GM23338 (cell line): ENCODE results near the gene GREB1L. TPM values are rescaled to one million over a fixed set of nuclear protein-coding genes. Genes with fewer than 3 reads are reported as not detected.

ENCODE experiments used
- ATAC-seq: fragments of 200-7000 bp; cut with Tn5 transposase; 3 replicates; pipeline ENCODE4 v1.9.1; 2020
- DNase-seq: peaks from one replicate; pipeline ENCODE4 v3.0.0-alpha.2; 2015; ENCODE audit warnings: low spot score
- H2AFZ ChIP-seq: fragments of 200-600 bp; sonication (generic); 2 replicates; pipeline ENCODE4 v1.8.0; 2016; ENCODE audit warnings: antibody characterized with exemption, mild to moderate bottlenecking, moderate library complexity
- H3F3A ChIP-seq: fragments of 200-600 bp; sonication (generic); replicated peaks from 2 replicates; pipeline ENCODE4 v1.8.0; 2017; ENCODE audit warnings: antibody characterized with exemption, mixed run types, low read depth
- H3K27ac ChIP-seq: fragments of 200-600 bp; sonication (generic); 2 replicates; pipeline ENCODE4 v1.6.1; 2016; ENCODE audit warnings: low read depth
- H3K27me3 ChIP-seq: fragments of 200-600 bp; sonication (generic); 2 replicates; pipeline ENCODE4 v1.8.0; 2016; ENCODE audit warnings: mild to moderate bottlenecking, mixed run types, moderate library complexity; ENCODE audit not compliant: insufficient read depth
- H3K36me3 ChIP-seq: fragments of 200-600 bp; sonication (generic); 2 replicates; pipeline ENCODE4 v1.8.0; 2016; ENCODE audit warnings: mild to moderate bottlenecking; ENCODE audit not compliant: insufficient read depth
- H3K4me1 ChIP-seq: fragments of 200-600 bp; sonication (generic); 2 replicates; pipeline ENCODE4 v1.8.0; 2016; ENCODE audit warnings: mild to moderate bottlenecking, moderate library complexity; ENCODE audit not compliant: insufficient read depth
- H3K4me2 ChIP-seq: fragments of 200-600 bp; sonication (generic); 2 replicates; pipeline ENCODE4 v1.7.1; 2017; ENCODE audit warnings: mixed run types
- H3K4me3 ChIP-seq: fragments of 200-600 bp; sonication (generic); 2 replicates; pipeline ENCODE4 v1.6.1; 2016; ENCODE audit warnings: mixed run types
- H3K79me2 ChIP-seq: fragments of 200-600 bp; sonication (generic); replicated peaks from 2 replicates; pipeline ENCODE4 v1.8.0; 2017; ENCODE audit warnings: mild to moderate bottlenecking; ENCODE audit not compliant: insufficient read depth
- H3K9me2 ChIP-seq: fragments of 200-600 bp; sonication (generic); 2 replicates; pipeline ENCODE4 v1.8.0; 2017; ENCODE audit not compliant: insufficient read depth
- H4K20me1 ChIP-seq: fragments of 200-600 bp; sonication (generic); replicated peaks from 2 replicates; pipeline ENCODE4 v1.8.0; 2017; ENCODE audit warnings: mild to moderate bottlenecking; ENCODE audit not compliant: insufficient read depth
- H3K27ac Mint-ChIP-seq: 2 replicates; pipeline ENCODE4 v1.8.0; 2020; ENCODE audit warnings: inconsistent platforms, mild to moderate bottlenecking, moderate library complexity, mixed read lengths
- H3K27me3 Mint-ChIP-seq: 3 replicates; pipeline ENCODE4 v1.8.0; 2022; ENCODE audit warnings: low read depth, mild to moderate bottlenecking, moderate library complexity, mixed read lengths, inconsistent platforms; ENCODE audit not compliant: insufficient read depth, poor library complexity
- H3K36me3 Mint-ChIP-seq: 3 replicates; pipeline ENCODE4 v1.8.0; 2021; ENCODE audit warnings: low read depth, mild to moderate bottlenecking, inconsistent platforms, moderate library complexity, mixed read lengths
- H3K4me1 Mint-ChIP-seq: 3 replicates; pipeline ENCODE4 v1.8.0; 2020; ENCODE audit warnings: mild to moderate bottlenecking, inconsistent platforms, mixed read lengths
- H3K4me3 Mint-ChIP-seq: 3 replicates; pipeline ENCODE4 v1.8.0; 2021; ENCODE audit warnings: moderate library complexity, mild to moderate bottlenecking, inconsistent platforms, mixed read lengths
- H3K9me3 Mint-ChIP-seq: 3 replicates; pipeline ENCODE4 v1.8.0; 2020; ENCODE audit warnings: moderate library complexity, mild to moderate bottlenecking, inconsistent platforms, mixed read lengths
- CREB1 ChIP-seq: fragments of 250-450 bp; sonication (Bioruptor Pico); IDR thresholded peaks from 2 replicates; pipeline ENCODE4 v1.5.0; 2020; ENCODE audit warnings: low read depth, mild to moderate bottlenecking, moderate library complexity
- CTCF ChIP-seq, 2 experiments: fragments of 200-600 bp in 1 of 2; sonication (generic) in 1 of 2; conservative IDR thresholded peaks; 2 replicates each; pipeline versions ENCODE4 v1.5.1 to v1.6.1; 2016 to 2017; ENCODE audit warnings: antibody characterized with exemption in 2 of 2, low read depth in 2 of 2, mild to moderate bottlenecking in 2 of 2, moderate library complexity in 1 of 2
- ETS1 ChIP-seq: IDR thresholded peaks from 2 replicates; pipeline ENCODE4 v1.6.1; 2016; ENCODE audit warnings: antibody characterized with exemption
- EZH2 ChIP-seq: fragments of 200-600 bp; sonication (generic); IDR thresholded peaks from one replicate; pipeline ENCODE4 v1.8.0; 2017; ENCODE audit warnings: antibody characterized with exemption, mild to moderate bottlenecking, low read depth; ENCODE audit not compliant: unreplicated experiment
- EZH2phosphoT487 ChIP-seq: fragments of 200-600 bp; sonication (generic); IDR thresholded peaks from one replicate; pipeline ENCODE4 v1.8.1; 2018; ENCODE audit warnings: antibody characterized with exemption; ENCODE audit not compliant: unreplicated experiment
- JUNB ChIP-seq: IDR thresholded peaks from one replicate; pipeline ENCODE4 v1.6.1; 2016; ENCODE audit warnings: antibody characterized with exemption; ENCODE audit not compliant: unreplicated experiment
- NANOG ChIP-seq: IDR thresholded peaks from 2 replicates; pipeline ENCODE4 v1.6.1; 2016; ENCODE audit warnings: antibody characterized with exemption, borderline replicate concordance
- POLR2AphosphoS5 ChIP-seq: IDR thresholded peaks from 2 replicates; pipeline ENCODE4 v1.6.1; 2016; ENCODE audit warnings: antibody characterized with exemption, low read depth
- REST ChIP-seq: IDR thresholded peaks from one replicate; pipeline ENCODE4 v1.6.1; 2018; ENCODE audit warnings: antibody characterized with exemption; ENCODE audit not compliant: unreplicated experiment
- STAT1 ChIP-seq: IDR thresholded peaks from one replicate; pipeline ENCODE4 v1.6.1; 2016; ENCODE audit warnings: antibody characterized with exemption; ENCODE audit not compliant: unreplicated experiment
- ZNF114 ChIP-seq: fragments of 250-450 bp; sonication (Bioruptor Pico); IDR thresholded peaks from 2 replicates; pipeline ENCODE4 v1.5.0; 2020; ENCODE audit warnings: mild to moderate bottlenecking, moderate library complexity
- ZNF331 ChIP-seq: fragments of 250-450 bp; sonication (Bioruptor Pico); IDR thresholded peaks from 2 replicates; pipeline ENCODE4 v1.5.0; 2020; ENCODE audit warnings: low read depth, mild to moderate bottlenecking, moderate library complexity
- ZNF462 ChIP-seq: fragments of 250-450 bp; sonication (Bioruptor Pico); IDR thresholded peaks from 2 replicates; pipeline ENCODE4 v1.5.0; 2020; ENCODE audit warnings: mild to moderate bottlenecking, moderate library complexity
- polyA plus RNA-seq: library from polyadenylated mRNA; unstranded; fragments of >200 nt; fragmentation: Nextera tagmentation; extraction: Ambion mirVana; gene quantifications from 2 replicates; pipeline ENCODE4 v1.2.1, GENCODE V29; 2016
- total RNA-seq: library from RNA; depleted of rRNA; stranded (reverse); fragments of >200 nt; shearing (Covaris generic); gene quantifications from 2 replicates; pipeline ENCODE4 v1.2.3, GENCODE V29; 2014

GREB1L gene
- total and polyA plus RNA-seq, 2 experiments from 2014 or later, result 0.03 to 0.29 TPM

- H3K27ac Mint-ChIP-seq, result 0 out of 2 replicates have a peak overlapping the region, but pooled peaks have one; percentile 16
Measured at GRCh38 chr18:21559195-21559594, 317.2 kb downstream of the GREB1L start.

More at GRCh38 chr18:21559195-21559594, 317.2 kb downstream of the GREB1L start:
- Mint-ChIP-seq H3K9me3 (no peaks in the 10 kb centered on the region), H3K36me3 (peaks cover 44% of the 10 kb centered on the region), H3K4me3 (no peak overlapping the region), H3K4me1 (no peaks in the 10 kb centered on the region), H3K27me3 (peaks cover 2% of the 10 kb centered on the region)
- Histone ChIP-seq H2AFZ (no peak overlapping the region), H3K36me3 (peaks cover 18% of the 10 kb centered on the region), H3K27ac (no peak overlapping the region), H3K9me2 (no peaks in the 10 kb centered on the region), H3K27me3 (no peaks in the 10 kb centered on the region), H3K4me2 (no peak overlapping the region), H3F3A (no peaks in the 10 kb centered on the region), H3K4me3 (no peak overlapping the region), H3K4me1 (no peaks in the 10 kb centered on the region), H3K79me2 (no peaks in the 10 kb centered on the region), H4K20me1 (no peaks in the 10 kb centered on the region; the same call in 1 of the 2 replicates)
- TF ChIP-seq REST (no peak), JUNB (no peak), EZH2phosphoT487 (no peak), ETS1 (no peak), ZNF114 (CRISPR knock-in tag) (no peak), STAT1 (no peak), CREB1 (CRISPR knock-in tag) (no peak), CTCF (conservative IDR thresholded peaks at IDR 0.05; ENCODE audit: low read depth in 2 of 2) (no peak), ZNF331 (CRISPR knock-in tag) (no peak), ZNF462 (CRISPR knock-in tag) (no peak), EZH2 (no peak), POLR2AphosphoS5 (no peak), NANOG (no peak)
- ATAC-seq (no peak), DNase-seq (no peak)
